Measurements from ENCODE around the gene EIF4E2. TPM values are rescaled to one million over a fixed set of nuclear protein-coding genes. Genes with fewer than 3 reads are reported as not detected.

Gene EIF4E2
- total and polyA plus RNA-seq, 8 donors, result 2.3 to 79.3 (median 41.0) TPM

GRCh38 chr2:232537499-232537898, 13.0 kb upstream of the EIF4E2 start:
- intact Hi-C loops (cut with DNase I; ENCODE audit: low total_unique reads), result no loop called here
- peaks cover 0 to 66% (median 0%) of the 10 kb centered on the region in 3 donors for H3K27me3 ChIP-seq
- H3K27ac ChIP-seq, result peak overlapping the region; percentile 31 to 70 (median 57)
- WGBS, 5 donors, result 33 to 66% (median 49%) methylated on average over 4 of the region's 4 CpGs
- H3K9me3 ChIP-seq, result peaks cover 0 to 10% (median 3%) of the 10 kb centered on the region in 4 donors
- TF ChIP-seq POLR2AphosphoS5 (IDR thresholded peaks at IDR 0.05) (peak in 1 of 3 donors; percentile 32), EP300 (IDR thresholded peaks at IDR 0.05) (no peak)
- no peak overlapping the region for H3K4me3 ChIP-seq
- peak in 1 of 2 donors; percentile 90 for DNase-seq
- H3K36me3 ChIP-seq, result no peaks in the 10 kb centered on the region
- H3K4me1 ChIP-seq, result peaks cover 0 to 12% (median 10%) of the 10 kb centered on the region in 4 donors

GRCh38 chr2:232538671-232539070, 11.8 kb upstream of the EIF4E2 start:
- no peak for TF ChIP-seq POLR2AphosphoS5 (IDR thresholded peaks at IDR 0.05)
- TF ChIP-seq CTCF (IDR thresholded peaks at IDR 0.05), result no peak
- TF ChIP-seq POLR2A (IDR thresholded peaks at IDR 0.05), result no peak
- TF ChIP-seq EP300 (IDR thresholded peaks at IDR 0.05), result no peak
- 21 to 72% (median 53%) methylated on average over 4 of the region's 4 CpGs for WGBS, 5 donors
- peak in 1 of 2 donors; percentile 20 for DNase-seq
- no peaks in the 10 kb centered on the region for H3K36me3 ChIP-seq
- intact Hi-C loops (cut with DNase I; ENCODE audit: low total_unique reads), result no loop called here
- peaks cover 0 to 65% (median 0%) of the 10 kb centered on the region in 3 donors for H3K27me3 ChIP-seq
- peaks cover 0 to 12% (median 10%) of the 10 kb centered on the region in 4 donors for H3K4me1 ChIP-seq
- H3K27ac ChIP-seq, result no peak overlapping the region
- H3K9me3 ChIP-seq, result peaks cover 0 to 10% (median 3%) of the 10 kb centered on the region in 4 donors
- H3K4me3 ChIP-seq, result no peak overlapping the region

- Histone ChIP-seq H3K27ac (no peak within 1 kb of the TSS), H3K4me3 (no peak within 1 kb of the TSS), H3K27me3 (peaks cover 0 to 59% (median 0%) of the 10 kb centered on the region in 3 donors), H3K9me3 (peaks cover 0 to 10% (median 3%) of the 10 kb centered on the region in 4 donors), H3K4me1 (peaks cover 0 to 12% (median 10%) of the 10 kb centered on the region in 4 donors), H3K36me3 (peaks cover 0 to 4% (median 0%) of the 10 kb centered on the region in 4 donors)
- TF ChIP-seq POLR2A (IDR thresholded peaks at IDR 0.05), result no peak
- TF ChIP-seq POLR2AphosphoS5 (IDR thresholded peaks at IDR 0.05), result no peak
- TF ChIP-seq EP300 (IDR thresholded peaks at IDR 0.05), result no peak
- no peak for TF ChIP-seq CTCF (IDR thresholded peaks at IDR 0.05)
- DNase-seq, result peak in 1 of 2 donors; percentile 24
- 59 to 77% (median 63%) methylated on average over 19 to 23 of the region's 23 CpGs for WGBS, 5 donors
- intact Hi-C loops (cut with DNase I; ENCODE audit: low total_unique reads), result no loop called here
These were observed 10.9 kb upstream of the EIF4E2 start, which contains the start of gene CHRNG for GRCh38 chr2:232539298-232540231. TSS of gene CHRNG (plus strand) at chr2:232539692. CDS start at chr2:232539748, 56 bp downstream.

GRCh38 chr2:232540441-232541041, 9.9 kb upstream of the EIF4E2 start:
- DNase-seq, result peak in 1 of 2 donors; percentile 19
- peaks cover 0 to 50% (median 0%) of the 10 kb centered on the region in 3 donors for H3K27me3 ChIP-seq
- intact Hi-C loops (cut with DNase I; ENCODE audit: low total_unique reads), result no loop called here
- peaks cover 0 to 9% (median 0%) of the 10 kb centered on the region in 4 donors for H3K36me3 ChIP-seq
- H3K9me3 ChIP-seq, result peaks cover 0 to 10% (median 3%) of the 10 kb centered on the region in 4 donors
- no peak overlapping the region for H3K27ac ChIP-seq
- no peak overlapping the region for H3K4me3 ChIP-seq
- H3K4me1 ChIP-seq, result peaks cover 0 to 12% (median 10%) of the 10 kb centered on the region in 4 donors
- TF ChIP-seq POLR2A (IDR thresholded peaks at IDR 0.05) (no peak), EP300 (IDR thresholded peaks at IDR 0.05) (no peak), POLR2AphosphoS5 (IDR thresholded peaks at IDR 0.05) (no peak)
- 79 to 88% (median 87%) methylated on average over 17 of the region's 17 CpGs for WGBS, 5 donors

Data from stomach (tissue), 9 donors.